ENCODE data around the gene IKZF4. TPM values are rescaled to one million over a fixed set of nuclear protein-coding genes. Genes with fewer than 3 reads are reported as not detected.
"Not testable (repeated sequence)": the region's sequence is repeated elsewhere in the genome, so short reads cannot be mapped to it uniquely, and the experiment has no call there.

IKZF4 gene
- total and polyA plus RNA-seq, 9 donors: 2.2 to 8.7 (median 7.0) TPM

- WGBS (ENCODE audit: insufficient coverage): no CpG with 5 or more reads among the region's 2 CpGs
- peaks cover 37% of the 10 kb centered on the region for H3K36me3 ChIP-seq (ENCODE audit: control insufficient read depth, insufficient read depth, low read length)
- H3K27me3 ChIP-seq (ENCODE audit: control insufficient read depth, insufficient read depth, low read length): no peaks in the 10 kb centered on the region
- H3K27ac ChIP-seq (ENCODE audit: low read length): no peak overlapping the region
- no peaks in the 10 kb centered on the region for H3K9me3 ChIP-seq (replicated peaks; ENCODE audit: control insufficient read depth, low read depth, low read length)
- peaks cover 12% of the 10 kb centered on the region for H3K4me1 ChIP-seq (ENCODE audit: control insufficient read depth, insufficient read depth, low read length)
- no peak overlapping the region for H3K4me3 ChIP-seq (ENCODE audit: low read length)
- DNase-seq: no peak
These were observed 17.3 kb downstream of the IKZF4 start for GRCh38 chr12:56038022-56038655.

GRCh38 chr12:56040151-56040550, 19.3 kb downstream of the IKZF4 start:
- DNase-seq: no peak
- Histone ChIP-seq H3K27me3 (ENCODE audit: control insufficient read depth, insufficient read depth, low read length) (no peaks in the 10 kb centered on the region), H3K36me3 (ENCODE audit: control insufficient read depth, insufficient read depth, low read length) (peaks cover 43% of the 10 kb centered on the region), H3K27ac (ENCODE audit: low read length) (no peak overlapping the region), H3K9me3 (replicated peaks; ENCODE audit: control insufficient read depth, low read depth, low read length) (no peaks in the 10 kb centered on the region), H3K4me3 (ENCODE audit: low read length) (no peak overlapping the region), H3K4me1 (ENCODE audit: control insufficient read depth, insufficient read depth, low read length) (peaks cover 15% of the 10 kb centered on the region)
- no CpG with 5 or more reads among the region's 1 CpG for WGBS (ENCODE audit: insufficient coverage)

- 35% methylated on average over 4 of the region's 14 CpGs for WGBS (ENCODE audit: insufficient coverage)
- peak overlapping the region; percentile 88 for H3K4me3 ChIP-seq (ENCODE audit: low read length)
- H3K27me3 ChIP-seq (ENCODE audit: control insufficient read depth, insufficient read depth, low read length): no peaks in the 10 kb centered on the region
- DNase-seq: no peak
- peaks cover 15% of the 10 kb centered on the region for H3K4me1 ChIP-seq (ENCODE audit: control insufficient read depth, insufficient read depth, low read length)
- peak overlapping the region; percentile 98 for H3K27ac ChIP-seq (ENCODE audit: low read length)
- peaks cover 39% of the 10 kb centered on the region for H3K36me3 ChIP-seq (ENCODE audit: control insufficient read depth, insufficient read depth, low read length)
- no peaks in the 10 kb centered on the region for H3K9me3 ChIP-seq (replicated peaks; ENCODE audit: control insufficient read depth, low read depth, low read length)
These were observed 20.2 kb downstream of the IKZF4 start for GRCh38 chr12:56040963-56041551.

GRCh38 chr12:56041552-56042429, 20.9 kb downstream of the IKZF4 start, which contains the start of gene RPS26:
Gene RPS26 (plus strand): TSS chr12:56041918. CDS start chr12:56042167, 249 bp downstream.
- Histone ChIP-seq H3K27me3 (ENCODE audit: control insufficient read depth, insufficient read depth, low read length) (no peaks in the 10 kb centered on the region), H3K4me1 (ENCODE audit: control insufficient read depth, insufficient read depth, low read length) (peaks cover 15% of the 10 kb centered on the region), H3K36me3 (ENCODE audit: control insufficient read depth, insufficient read depth, low read length) (peaks cover 34% of the 10 kb centered on the region), H3K9me3 (replicated peaks; ENCODE audit: control insufficient read depth, low read depth, low read length) (no peaks in the 10 kb centered on the region), H3K27ac (ENCODE audit: low read length) (peak within 1 kb of the TSS; percentile 98), H3K4me3 (ENCODE audit: low read length) (peak within 1 kb of the TSS; percentile 88)
- peak; percentile 100 for DNase-seq
- WGBS (ENCODE audit: insufficient coverage): under 1% methylated on average over 35 of the region's 50 CpGs

GRCh38 chr12:56042430-56042813, 21.6 kb downstream of the IKZF4 start:
- DNase-seq: not testable (repeated sequence)

GRCh38 chr12:56042843-56043242, 22.0 kb downstream of the IKZF4 start:
- DNase-seq: no peak
- Histone ChIP-seq H3K4me1 (ENCODE audit: control insufficient read depth, insufficient read depth, low read length) (peaks cover 15% of the 10 kb centered on the region), H3K36me3 (ENCODE audit: control insufficient read depth, insufficient read depth, low read length) (peaks cover 29% of the 10 kb centered on the region), H3K27me3 (ENCODE audit: control insufficient read depth, insufficient read depth, low read length) (no peaks in the 10 kb centered on the region), H3K4me3 (ENCODE audit: low read length) (peak overlapping the region; percentile 88), H3K27ac (ENCODE audit: low read length) (peak overlapping the region; percentile 98), H3K9me3 (replicated peaks; ENCODE audit: control insufficient read depth, low read depth, low read length) (no peaks in the 10 kb centered on the region)
- WGBS (ENCODE audit: insufficient coverage): 31% methylated on average over 7 of the region's 9 CpGs

More at GRCh38 chr12:56042430-56042813, 21.6 kb downstream of the IKZF4 start:
- Histone ChIP-seq H3K27ac (ENCODE audit: low read length) (peak overlapping the region; percentile 98), H3K4me1 (ENCODE audit: control insufficient read depth, insufficient read depth, low read length) (peaks cover 15% of the 10 kb centered on the region), H3K36me3 (ENCODE audit: control insufficient read depth, insufficient read depth, low read length) (peaks cover 29% of the 10 kb centered on the region), H3K4me3 (ENCODE audit: low read length) (peak overlapping the region; percentile 88)
- not testable (repeated sequence) for H3K9me3 ChIP-seq (replicated peaks; ENCODE audit: control insufficient read depth, low read depth, low read length); H3K27me3 ChIP-seq (ENCODE audit: control insufficient read depth, insufficient read depth, low read length)
- WGBS (ENCODE audit: insufficient coverage): 0% methylated on average over 2 of the region's 20 CpGs

- WGBS (ENCODE audit: insufficient coverage): 75% methylated on average over 5 of the region's 9 CpGs
- H3K4me3 ChIP-seq (ENCODE audit: low read length): no peak overlapping the region
- no peak for DNase-seq
- H3K4me1 ChIP-seq (ENCODE audit: control insufficient read depth, insufficient read depth, low read length): peaks cover 12% of the 10 kb centered on the region
- no peaks in the 10 kb centered on the region for H3K9me3 ChIP-seq (replicated peaks; ENCODE audit: control insufficient read depth, low read depth, low read length)
- peaks cover 27% of the 10 kb centered on the region for H3K36me3 ChIP-seq (ENCODE audit: control insufficient read depth, insufficient read depth, low read length)
- H3K27ac ChIP-seq (ENCODE audit: low read length): peak overlapping the region; percentile 53
- H3K27me3 ChIP-seq (ENCODE audit: control insufficient read depth, insufficient read depth, low read length): no peaks in the 10 kb centered on the region
These were observed 25.4 kb downstream of the IKZF4 start for GRCh38 chr12:56046027-56046780.

GRCh38 chr12:56053407-56053893, 32.6 kb downstream of the IKZF4 start:
- H3K9me3 ChIP-seq (replicated peaks; ENCODE audit: control insufficient read depth, low read depth, low read length): no peaks in the 10 kb centered on the region
- no peak for DNase-seq
- H3K27me3 ChIP-seq (ENCODE audit: control insufficient read depth, insufficient read depth, low read length): no peaks in the 10 kb centered on the region
- no peaks in the 10 kb centered on the region for H3K4me1 ChIP-seq (ENCODE audit: control insufficient read depth, insufficient read depth, low read length)
- H3K36me3 ChIP-seq (ENCODE audit: control insufficient read depth, insufficient read depth, low read length): no peaks in the 10 kb centered on the region
- H3K4me3 ChIP-seq (ENCODE audit: low read length): no peak overlapping the region
- 100% methylated on average over 2 of the region's 6 CpGs for WGBS (ENCODE audit: insufficient coverage)
- H3K27ac ChIP-seq (ENCODE audit: low read length): no peak overlapping the region

- H3K36me3 ChIP-seq (ENCODE audit: control insufficient read depth, insufficient read depth, low read length); H3K27me3 ChIP-seq (ENCODE audit: control insufficient read depth, insufficient read depth, low read length); H3K4me1 ChIP-seq (ENCODE audit: control insufficient read depth, insufficient read depth, low read length); H3K4me3 ChIP-seq (ENCODE audit: low read length); H3K27ac ChIP-seq (ENCODE audit: low read length); H3K9me3 ChIP-seq (replicated peaks; ENCODE audit: control insufficient read depth, low read depth, low read length); DNase-seq: not testable (repeated sequence)
- WGBS (ENCODE audit: insufficient coverage): 90% methylated on average over 2 of the region's 8 CpGs
These were observed 39.1 kb downstream of the IKZF4 start for GRCh38 chr12:56059964-56060363.
